HEK293 (cell line): ENCODE results near the gene CFAP410.

Experiments used
- ZFP37 ChIP-seq: fragments of 450-650 bp; formaldehyde crosslinking; IDR thresholded peaks from 2 replicates; pipeline ENCODE4 v1.5.1; 2016; ENCODE audit warnings: missing biosample characterization, missing genetic modification characterization
- ZIC2 ChIP-seq: fragments of 450-650 bp; formaldehyde crosslinking; IDR thresholded peaks from 2 replicates; pipeline ENCODE4 v1.5.1; 2016; ENCODE audit warnings: missing biosample characterization, missing genetic modification characterization
- TF ChIP-seq, protein P1 (sequence below): fragments of 450-650 bp; formaldehyde crosslinking; IDR thresholded peaks from 2 replicates; pipeline ENCODE4 v1.5.1; 2016; ENCODE audit warnings: missing biosample characterization, missing genetic modification characterization

DNA sequence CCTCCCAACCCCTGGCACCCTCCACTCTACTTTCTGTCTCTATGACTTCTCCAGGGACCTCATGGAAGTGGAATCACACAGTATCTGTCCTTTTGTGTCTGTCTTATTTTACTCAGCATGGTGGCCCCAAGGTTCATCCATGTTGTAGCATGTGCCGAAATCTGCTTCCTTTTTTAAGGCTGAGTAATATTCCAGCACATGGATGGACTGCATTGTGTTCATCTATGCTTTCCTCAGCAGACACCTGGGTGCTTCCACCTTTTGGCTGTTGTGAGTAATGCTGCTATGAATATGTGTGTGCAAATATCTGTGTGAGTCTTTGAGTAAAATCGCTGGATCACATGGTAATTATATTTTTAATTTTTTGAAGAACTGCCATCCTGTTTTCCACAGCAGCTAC lies 40.9 kb downstream of the CFAP410 start:
- TF ChIP-seq, protein P1, sequence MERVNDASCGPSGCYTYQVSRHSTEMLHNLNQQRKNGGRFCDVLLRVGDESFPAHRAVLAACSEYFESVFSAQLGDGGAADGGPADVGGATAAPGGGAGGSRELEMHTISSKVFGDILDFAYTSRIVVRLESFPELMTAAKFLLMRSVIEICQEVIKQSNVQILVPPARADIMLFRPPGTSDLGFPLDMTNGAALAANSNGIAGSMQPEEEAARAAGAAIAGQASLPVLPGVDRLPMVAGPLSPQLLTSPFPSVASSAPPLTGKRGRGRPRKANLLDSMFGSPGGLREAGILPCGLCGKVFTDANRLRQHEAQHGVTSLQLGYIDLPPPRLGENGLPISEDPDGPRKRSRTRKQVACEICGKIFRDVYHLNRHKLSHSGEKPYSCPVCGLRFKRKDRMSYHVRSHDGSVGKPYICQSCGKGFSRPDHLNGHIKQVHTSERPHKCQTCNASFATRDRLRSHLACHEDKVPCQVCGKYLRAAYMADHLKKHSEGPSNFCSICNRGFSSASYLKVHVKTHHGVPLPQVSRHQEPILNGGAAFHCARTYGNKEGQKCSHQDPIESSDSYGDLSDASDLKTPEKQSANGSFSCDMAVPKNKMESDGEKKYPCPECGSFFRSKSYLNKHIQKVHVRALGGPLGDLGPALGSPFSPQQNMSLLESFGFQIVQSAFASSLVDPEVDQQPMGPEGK (tag by site-specific recombination): no peak
- TF ChIP-seq ZFP37 (tag by site-specific recombination) (no peak), ZIC2 (tag by site-specific recombination) (no peak)
